Suprapubic skin (tissue), 4 donors: ENCODE data around the gene NCAM1. TPM values are rescaled to one million over a fixed set of nuclear protein-coding genes. Genes with fewer than 3 reads are reported as not detected.
"Not testable (repeated sequence)": the region's sequence is repeated elsewhere in the genome, so short reads cannot be mapped to it uniquely, and the experiment has no call there.

Experiments
- DNase-seq, 2 donors: peaks; one replicate each; pipeline ENCODE4 v3.0.0-alpha.2; 2019; ENCODE audit warnings: low spot score in 2 of 2
- H3K27ac ChIP-seq: fragments of 200-600 bp; sonication (generic); one replicate; pipeline ENCODE4 v1.5.1; 2019
- H3K27me3 ChIP-seq: fragments of 200-600 bp; sonication (generic); one replicate; pipeline ENCODE4 v1.5.1; 2019
- H3K36me3 ChIP-seq: fragments of 200-600 bp; sonication (generic); one replicate; pipeline ENCODE4 v1.5.1; 2019
- H3K4me1 ChIP-seq: fragments of 200-600 bp; sonication (generic); one replicate; pipeline ENCODE4 v1.5.1; 2019
- H3K4me3 ChIP-seq: fragments of 200-600 bp; sonication (generic); one replicate; pipeline ENCODE4 v1.5.1; 2019; ENCODE audit warnings: mild to moderate bottlenecking
- H3K9me3 ChIP-seq: fragments of 200-600 bp; sonication (generic); one replicate; pipeline ENCODE4 v1.5.1; 2019
- EP300 ChIP-seq: sonication (generic); formaldehyde crosslinking; IDR thresholded peaks from one replicate; pipeline ENCODE4 v1.6.1; 2017; ENCODE audit warnings: antibody characterized with exemption
- POLR2A ChIP-seq, 2 donors: fragments of 450-650 bp; IDR thresholded peaks; one replicate each; pipeline ENCODE4 v1.6.1; 2017; ENCODE audit warnings: antibody characterized with exemption in 2 of 2, mild to moderate bottlenecking in 2 of 2, moderate library complexity in 2 of 2
- POLR2AphosphoS5 ChIP-seq, 3 donors: sonication (generic); formaldehyde crosslinking; IDR thresholded peaks; one replicate each; pipeline ENCODE4 v1.6.1; 2017; ENCODE audit warnings: antibody characterized with exemption in 3 of 3
- WGBS: methylation state at CpG from one replicate; pipeline ENCODE4 v1.1.5; 2018; 5-methylcytosine and 5-hydroxymethylcytosine counted together
- total RNA-seq, 4 donors: library from RNA; depleted of rRNA; stranded (reverse); fragments of >200 nt; gene quantifications; one replicate each; pipeline ENCODE4 v1.1.0, GENCODE V29; 2016
- TF ChIP-seq, protein P1 (sequence below), 2 donors: fragments of 200-600 bp in 1 of 2; fragments of 450-650 bp in 1 of 2; sonication (generic) in 1 of 2; IDR thresholded peaks; one replicate each; pipeline ENCODE4 v1.5.1; 2016 to 2019; ENCODE audit warnings: antibody characterized with exemption in 2 of 2, mild to moderate bottlenecking in 1 of 2, moderate library complexity in 1 of 2

The NCAM1 gene
- total RNA-seq, 4 donors from 2014 or later = 0.98 to 3.3 (median 1.9) TPM

DNA sequence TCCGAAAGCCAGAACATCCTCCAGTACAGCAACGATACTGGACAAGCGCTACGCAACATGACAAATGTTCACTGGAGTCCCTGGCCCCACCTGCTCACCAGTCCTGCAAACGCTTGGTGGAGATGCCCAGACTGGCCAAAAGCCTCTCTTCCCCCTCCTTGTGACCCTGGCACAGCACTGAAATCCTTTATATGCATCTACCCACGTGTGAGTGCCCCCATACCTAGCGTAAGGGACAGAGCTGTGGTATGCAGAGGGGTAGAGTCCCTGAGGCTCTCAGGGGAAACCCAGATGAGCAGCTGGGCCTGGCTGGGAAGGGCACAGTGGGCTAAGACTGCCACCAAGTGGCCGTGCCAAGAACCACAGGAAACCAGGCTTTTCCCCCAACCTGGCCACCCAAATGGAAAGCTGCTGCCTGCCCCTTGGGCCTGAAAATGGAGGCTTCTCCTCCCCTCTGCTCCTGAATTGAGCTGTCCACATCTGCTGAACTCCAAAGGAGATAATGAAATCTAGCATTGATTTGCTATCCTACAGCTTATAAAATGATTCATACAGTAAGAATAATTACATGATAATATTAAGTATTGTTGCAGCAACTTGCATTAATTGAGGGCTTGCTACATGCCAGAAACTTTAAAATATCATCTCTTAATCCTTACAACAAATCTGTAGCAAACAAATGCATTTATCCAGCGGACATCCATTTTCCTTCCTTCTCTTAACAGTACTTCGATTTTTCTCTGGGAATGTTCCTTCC, 328.4 kb downstream of the NCAM1 start:
- Histone ChIP-seq H3K4me3 (no peak overlapping the region), H3K9me3 (no peaks in the 10 kb centered on the region), H3K27ac (no peak overlapping the region), H3K36me3 (no peaks in the 10 kb centered on the region), H3K27me3 (peaks cover 4% of the 10 kb centered on the region), H3K4me1 (no peaks in the 10 kb centered on the region)
- TF ChIP-seq EP300 (no peak), POLR2A (IDR thresholded peaks at IDR 0.05) (no peak), POLR2AphosphoS5 (IDR thresholded peaks at IDR 0.05) (no peak)
- TF ChIP-seq, protein P1, sequence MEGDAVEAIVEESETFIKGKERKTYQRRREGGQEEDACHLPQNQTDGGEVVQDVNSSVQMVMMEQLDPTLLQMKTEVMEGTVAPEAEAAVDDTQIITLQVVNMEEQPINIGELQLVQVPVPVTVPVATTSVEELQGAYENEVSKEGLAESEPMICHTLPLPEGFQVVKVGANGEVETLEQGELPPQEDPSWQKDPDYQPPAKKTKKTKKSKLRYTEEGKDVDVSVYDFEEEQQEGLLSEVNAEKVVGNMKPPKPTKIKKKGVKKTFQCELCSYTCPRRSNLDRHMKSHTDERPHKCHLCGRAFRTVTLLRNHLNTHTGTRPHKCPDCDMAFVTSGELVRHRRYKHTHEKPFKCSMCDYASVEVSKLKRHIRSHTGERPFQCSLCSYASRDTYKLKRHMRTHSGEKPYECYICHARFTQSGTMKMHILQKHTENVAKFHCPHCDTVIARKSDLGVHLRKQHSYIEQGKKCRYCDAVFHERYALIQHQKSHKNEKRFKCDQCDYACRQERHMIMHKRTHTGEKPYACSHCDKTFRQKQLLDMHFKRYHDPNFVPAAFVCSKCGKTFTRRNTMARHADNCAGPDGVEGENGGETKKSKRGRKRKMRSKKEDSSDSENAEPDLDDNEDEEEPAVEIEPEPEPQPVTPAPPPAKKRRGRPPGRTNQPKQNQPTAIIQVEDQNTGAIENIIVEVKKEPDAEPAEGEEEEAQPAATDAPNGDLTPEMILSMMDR (IDR thresholded peaks at IDR 0.05) = peak; percentile 83 to 88
- no peak for DNase-seq
- 54% methylated on average over 10 of the region's 10 CpGs for WGBS

DNA sequence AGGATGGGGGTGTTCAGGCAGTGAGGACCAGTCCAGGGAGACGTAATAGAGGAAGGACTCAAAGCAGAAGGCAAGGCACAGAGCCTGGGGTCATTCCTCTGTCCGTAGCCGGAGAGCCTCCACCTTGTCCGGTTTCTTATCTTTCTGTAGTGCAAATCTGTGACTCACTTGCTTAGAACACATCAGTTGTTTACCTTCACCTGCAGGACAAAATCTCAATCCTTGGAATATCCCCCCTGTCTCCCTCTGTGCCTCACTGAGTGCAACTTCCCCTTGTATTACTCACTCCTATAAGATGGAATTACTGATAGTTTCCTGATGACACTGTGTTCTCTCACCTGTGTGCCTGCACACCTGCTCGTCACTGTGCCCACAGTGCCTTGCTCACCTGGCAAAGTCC, 332.7 kb downstream of the NCAM1 start:
- Histone ChIP-seq H3K4me3 (no peak overlapping the region), H3K27me3 (peaks cover 12% of the 10 kb centered on the region), H3K36me3 (no peaks in the 10 kb centered on the region), H3K9me3 (no peaks in the 10 kb centered on the region), H3K4me1 (no peaks in the 10 kb centered on the region), H3K27ac (no peak overlapping the region)
- no peak for DNase-seq
- WGBS = 87% methylated on average over 5 of the region's 5 CpGs
- TF ChIP-seq EP300 (no peak), POLR2AphosphoS5 (IDR thresholded peaks at IDR 0.05) (no peak), POLR2A (IDR thresholded peaks at IDR 0.05) (no peak)
- TF ChIP-seq, protein P1 (IDR thresholded peaks at IDR 0.05) = no peak

DNA sequence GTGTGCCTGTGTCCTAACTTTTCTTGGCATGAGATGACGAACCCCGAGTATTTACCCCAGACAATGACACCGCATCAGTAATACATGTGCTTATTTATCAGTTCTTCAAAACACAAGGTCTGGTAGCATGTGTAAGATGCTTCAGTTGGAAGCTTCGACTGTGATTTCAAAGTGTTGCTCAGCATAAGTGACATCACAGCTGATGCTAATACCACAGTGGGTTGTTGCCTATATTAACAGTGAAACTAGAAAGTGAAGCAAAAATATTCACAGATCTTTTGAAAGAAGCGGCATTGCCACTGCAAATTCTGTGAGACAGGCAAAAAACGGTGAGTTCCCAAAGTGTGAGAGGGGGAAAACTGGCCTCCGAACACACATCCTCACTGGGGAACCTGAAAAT, 334.8 kb downstream of the NCAM1 start:
- Histone ChIP-seq H3K27ac (no peak overlapping the region), H3K36me3 (no peaks in the 10 kb centered on the region), H3K4me1 (no peaks in the 10 kb centered on the region), H3K4me3 (no peak overlapping the region), H3K9me3 (no peaks in the 10 kb centered on the region), H3K27me3 (peaks cover 15% of the 10 kb centered on the region)
- TF ChIP-seq POLR2AphosphoS5 (IDR thresholded peaks at IDR 0.05) (no peak), EP300 (no peak), POLR2A (IDR thresholded peaks at IDR 0.05) (no peak)
- TF ChIP-seq, protein P1 (IDR thresholded peaks at IDR 0.05) = no peak
- no peak for DNase-seq
- 69% methylated on average over 7 of the region's 7 CpGs for WGBS

DNA sequence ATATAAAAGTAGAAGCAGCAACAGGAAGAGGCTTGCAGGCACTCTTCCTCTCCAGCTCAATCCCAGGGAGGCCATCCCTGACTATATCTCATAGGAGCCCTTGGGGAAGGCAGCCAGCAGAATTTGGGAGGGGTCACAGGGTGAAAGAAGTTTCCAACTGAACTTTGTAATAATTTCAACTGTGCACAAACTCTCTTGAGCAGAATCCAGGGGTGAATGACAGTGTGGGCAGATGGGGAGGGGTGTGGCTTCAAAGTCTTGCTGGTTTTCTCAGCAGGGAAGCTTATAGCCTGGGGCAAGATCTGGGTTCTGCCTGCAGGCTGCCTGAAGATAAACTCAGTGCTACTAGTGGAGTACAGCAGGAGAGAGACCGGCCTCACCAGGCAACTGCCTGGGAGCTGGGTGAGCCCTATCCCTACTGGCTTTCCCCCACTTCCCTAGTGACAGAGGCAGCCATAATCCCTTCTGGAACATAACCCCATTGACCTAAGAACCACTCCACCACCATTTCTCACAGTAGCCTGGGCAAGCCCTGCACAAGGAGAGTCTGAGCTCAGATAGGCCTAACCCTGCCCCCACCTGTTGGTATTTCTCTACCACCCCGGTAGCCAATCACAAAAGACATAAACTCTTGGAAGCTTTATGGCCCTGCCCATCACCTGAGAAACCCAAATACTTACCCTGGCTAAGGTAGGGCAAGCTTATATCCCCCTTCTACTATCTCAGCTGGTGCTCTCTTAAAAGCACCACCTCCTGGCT, 335.4 kb downstream of the NCAM1 start:
- no peak for DNase-seq
- Histone ChIP-seq H3K4me1 (no peaks in the 10 kb centered on the region), H3K36me3 (no peaks in the 10 kb centered on the region), H3K27me3 (peaks cover 15% of the 10 kb centered on the region), H3K9me3 (no peaks in the 10 kb centered on the region), H3K4me3 (no peak overlapping the region), H3K27ac (no peak overlapping the region)
- TF ChIP-seq, protein P1 (IDR thresholded peaks at IDR 0.05) = no peak
- TF ChIP-seq POLR2AphosphoS5 (IDR thresholded peaks at IDR 0.05) (no peak), POLR2A (IDR thresholded peaks at IDR 0.05) (no peak), EP300 (no peak)
- 88% methylated on average over 2 of the region's 2 CpGs for WGBS

DNA sequence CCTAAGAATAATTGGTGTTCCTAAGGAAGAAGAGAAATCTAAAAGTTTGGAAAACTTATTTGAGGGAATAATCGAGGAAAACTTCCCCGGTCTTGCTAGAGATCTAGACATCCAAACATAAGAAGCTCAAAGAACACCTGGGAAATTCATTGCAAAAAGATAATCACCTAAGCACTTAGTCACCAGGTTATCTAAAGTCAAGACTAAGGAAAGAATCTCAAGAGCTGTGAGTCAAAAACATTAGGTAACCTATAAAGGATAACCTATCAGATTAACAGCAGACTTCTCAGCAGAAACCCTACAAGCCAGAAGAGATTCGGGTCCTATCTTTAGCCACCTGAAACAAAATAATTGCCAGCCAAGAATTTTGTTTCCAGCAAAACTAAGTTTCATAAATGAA, 337.3 kb downstream of the NCAM1 start:
- WGBS = 92% methylated on average over 3 of the region's 3 CpGs
- peaks cover 15% of the 10 kb centered on the region for H3K27me3 ChIP-seq

More for the DNA sequence above, 337.3 kb downstream of the NCAM1 start:
- not testable (repeated sequence) for DNase-seq, H3K4me1 ChIP-seq, H3K36me3 ChIP-seq, H3K4me3 ChIP-seq, H3K9me3 ChIP-seq, H3K27ac ChIP-seq
